Esophagus muscularis mucosa (tissue), 4 donors: ENCODE results near the gene PTPRD. TPM values are rescaled to one million over a fixed set of nuclear protein-coding genes. Genes with fewer than 3 reads are reported as not detected.

Experiments
- DNase-seq: peaks from one replicate; pipeline ENCODE4 v3.0.0-alpha.2; 2017; ENCODE audit errors: extremely low spot score
- H3K27ac ChIP-seq, 4 donors: fragments of 200-600 bp; sonication (generic); replicated peaks in 1 of 4; 1 replicate in 3 of 4; 2 replicates in 1 of 4; pipeline ENCODE4 v1.5.1; 2016 to 2019; ENCODE audit warnings: mild to moderate bottlenecking in 1 of 4
- H3K27me3 ChIP-seq, 4 donors: fragments of 200-600 bp; sonication (generic); one replicate each; pipeline versions ENCODE4 v1.5.1 to v1.6.0; 2016 to 2019
- H3K36me3 ChIP-seq, 4 donors: fragments of 200-600 bp; sonication (generic); one replicate each; pipeline ENCODE4 v1.5.1; 2016 to 2019
- H3K4me1 ChIP-seq, 4 donors: fragments of 200-600 bp; sonication (generic); one replicate each; pipeline ENCODE4 v1.5.1; 2016 to 2019
- H3K4me3 ChIP-seq, 4 donors: fragments of 200-600 bp; sonication (generic); 1 replicate in 2 of 4; 2 replicates in 2 of 4; pipeline ENCODE4 v1.5.1; 2016 to 2019; ENCODE audit warnings: mild to moderate bottlenecking in 4 of 4, moderate library complexity in 1 of 4
- H3K9me3 ChIP-seq, 4 donors: fragments of 200-600 bp; sonication (generic); 1 replicate in 3 of 4; 2 replicates in 1 of 4; pipeline ENCODE4 v1.5.1; 2016 to 2019
- EP300 ChIP-seq: sonication (generic); formaldehyde crosslinking; IDR thresholded peaks from one replicate; pipeline ENCODE4 v1.6.1; 2017; ENCODE audit warnings: antibody characterized with exemption
- POLR2A ChIP-seq: fragments of 450-650 bp; IDR thresholded peaks from one replicate; pipeline ENCODE4 v1.6.1; 2017; ENCODE audit warnings: antibody characterized with exemption, moderate library complexity, mild to moderate bottlenecking, low read depth
- POLR2AphosphoS5 ChIP-seq, 2 donors: sonication (generic); formaldehyde crosslinking; IDR thresholded peaks; one replicate each; pipeline ENCODE4 v1.6.1; 2017; ENCODE audit warnings: antibody characterized with exemption in 2 of 2
- WGBS: methylation state at CpG from one replicate; pipeline ENCODE4 v1.1.5; 2018; 5-methylcytosine and 5-hydroxymethylcytosine counted together
- intact Hi-C: fragments of 100-400 bp; cut with DNase I; formaldehyde crosslinking; loops from one replicate; pipeline ENCODE4 v1.15.1; 2023
- total RNA-seq, 4 donors: library from RNA; depleted of rRNA; stranded (reverse); fragments of >200 nt; gene quantifications; one replicate each; pipeline versions ENCODE4 v1.1.0 to v1.2.1, GENCODE V29; 2016
- TF ChIP-seq, protein P1 (sequence below), 3 experiments: fragments of 200-600 bp in 2 of 3; fragments of 450-650 bp in 1 of 3; sonication (generic) in 2 of 3; IDR thresholded peaks; one replicate each; pipeline ENCODE4 v1.5.1; 2017 to 2019; ENCODE audit warnings: antibody characterized with exemption in 3 of 3, mild to moderate bottlenecking in 2 of 3, moderate library complexity in 1 of 3

Gene PTPRD
- total RNA-seq, 4 donors from 2014 or later = 4.1 to 6.6 (median 5.0) TPM

DNA sequence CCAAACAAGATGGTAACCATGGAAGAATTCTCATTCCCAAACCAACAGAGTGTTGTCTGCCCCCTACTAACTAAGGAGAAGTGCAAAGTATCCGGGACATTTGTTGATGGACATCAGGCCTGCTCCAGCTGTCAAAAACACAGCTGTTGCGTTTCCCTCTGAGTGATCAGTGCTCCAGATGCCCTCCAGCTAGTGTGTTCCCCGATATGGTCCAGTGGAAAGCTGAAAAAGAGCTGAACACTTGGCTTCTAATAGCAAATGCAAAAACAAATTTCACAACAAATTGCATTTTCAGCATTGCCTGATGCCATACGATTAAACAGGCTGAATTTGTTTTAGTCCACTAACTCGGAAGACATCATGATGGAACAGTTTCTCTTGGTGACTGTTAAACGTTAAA, 1398.7 kb downstream of the PTPRD start:
- H3K27me3 ChIP-seq = no peaks in the 10 kb centered on the region
- no peak for DNase-seq
- H3K36me3 ChIP-seq = no peaks in the 10 kb centered on the region
- TF ChIP-seq POLR2AphosphoS5 (IDR thresholded peaks at IDR 0.05) (no peak), POLR2A (no peak), EP300 (no peak)
- TF ChIP-seq, protein P1, sequence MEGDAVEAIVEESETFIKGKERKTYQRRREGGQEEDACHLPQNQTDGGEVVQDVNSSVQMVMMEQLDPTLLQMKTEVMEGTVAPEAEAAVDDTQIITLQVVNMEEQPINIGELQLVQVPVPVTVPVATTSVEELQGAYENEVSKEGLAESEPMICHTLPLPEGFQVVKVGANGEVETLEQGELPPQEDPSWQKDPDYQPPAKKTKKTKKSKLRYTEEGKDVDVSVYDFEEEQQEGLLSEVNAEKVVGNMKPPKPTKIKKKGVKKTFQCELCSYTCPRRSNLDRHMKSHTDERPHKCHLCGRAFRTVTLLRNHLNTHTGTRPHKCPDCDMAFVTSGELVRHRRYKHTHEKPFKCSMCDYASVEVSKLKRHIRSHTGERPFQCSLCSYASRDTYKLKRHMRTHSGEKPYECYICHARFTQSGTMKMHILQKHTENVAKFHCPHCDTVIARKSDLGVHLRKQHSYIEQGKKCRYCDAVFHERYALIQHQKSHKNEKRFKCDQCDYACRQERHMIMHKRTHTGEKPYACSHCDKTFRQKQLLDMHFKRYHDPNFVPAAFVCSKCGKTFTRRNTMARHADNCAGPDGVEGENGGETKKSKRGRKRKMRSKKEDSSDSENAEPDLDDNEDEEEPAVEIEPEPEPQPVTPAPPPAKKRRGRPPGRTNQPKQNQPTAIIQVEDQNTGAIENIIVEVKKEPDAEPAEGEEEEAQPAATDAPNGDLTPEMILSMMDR (IDR thresholded peaks at IDR 0.05) = no peak
- WGBS = 46% methylated on average over 6 of the region's 6 CpGs
- no peaks in the 10 kb centered on the region for H3K4me1 ChIP-seq
- H3K4me3 ChIP-seq = no peak overlapping the region
- intact Hi-C loops = no loop called here
- no peak overlapping the region for H3K27ac ChIP-seq
- H3K9me3 ChIP-seq = no peaks in the 10 kb centered on the region

DNA sequence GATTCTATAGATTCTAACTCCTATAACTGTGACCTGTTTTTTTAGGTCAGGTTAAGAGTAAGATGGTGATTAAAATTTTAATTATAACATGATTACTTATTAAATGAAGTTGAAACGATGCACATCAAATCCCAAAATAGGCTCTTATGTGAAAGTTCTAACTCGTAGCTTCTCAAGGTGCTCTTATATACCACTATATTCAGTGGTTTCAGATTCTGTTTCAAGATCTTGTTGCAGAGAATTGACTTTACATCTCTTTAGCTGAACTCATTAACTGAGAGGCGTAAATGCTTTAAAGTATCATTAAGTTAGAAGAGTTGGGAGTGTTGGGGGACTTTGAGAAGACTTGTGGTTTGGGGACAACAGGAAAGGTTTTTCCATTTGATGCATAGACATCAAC, 1399.8 kb downstream of the PTPRD start:
- intact Hi-C loops = no loop called here
- TF ChIP-seq POLR2AphosphoS5 (IDR thresholded peaks at IDR 0.05) (no peak), EP300 (no peak), POLR2A (no peak)
- TF ChIP-seq, protein P1 (IDR thresholded peaks at IDR 0.05) = no peak
- no peak for DNase-seq
- Histone ChIP-seq H3K27me3 (no peaks in the 10 kb centered on the region), H3K4me1 (no peaks in the 10 kb centered on the region), H3K4me3 (no peak overlapping the region), H3K9me3 (no peaks in the 10 kb centered on the region), H3K27ac (no peak overlapping the region), H3K36me3 (no peaks in the 10 kb centered on the region)
- WGBS = 89% methylated on average over 3 of the region's 3 CpGs

DNA sequence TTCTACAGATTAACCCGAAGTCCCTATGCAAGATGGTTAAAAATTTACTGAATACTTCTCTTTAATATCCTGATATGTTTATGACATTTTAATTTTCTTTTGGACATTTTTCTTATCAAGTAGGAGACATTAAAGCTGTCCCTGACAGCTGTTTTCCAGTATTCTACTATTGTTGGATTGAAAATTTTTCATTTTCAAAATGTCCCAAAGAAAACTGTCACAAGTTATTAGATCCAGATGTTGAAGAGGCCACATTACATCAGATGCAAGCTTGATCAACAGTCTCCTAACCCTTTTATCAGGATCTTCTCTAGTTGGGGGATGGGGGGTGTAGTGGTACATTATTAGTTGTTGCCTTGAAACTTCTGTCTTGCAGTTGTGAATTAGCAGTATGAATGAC, 1410.5 kb downstream of the PTPRD start:
- Histone ChIP-seq H3K9me3 (no peaks in the 10 kb centered on the region), H3K4me3 (no peak overlapping the region), H3K4me1 (no peaks in the 10 kb centered on the region), H3K36me3 (no peaks in the 10 kb centered on the region), H3K27me3 (no peaks in the 10 kb centered on the region), H3K27ac (no peak overlapping the region)
- intact Hi-C loops = no loop called here
- DNase-seq = no peak
- no peak for TF ChIP-seq POLR2A
- TF ChIP-seq, protein P1 (IDR thresholded peaks at IDR 0.05) = no peak
- no peak for TF ChIP-seq EP300
- no peak for TF ChIP-seq POLR2AphosphoS5 (IDR thresholded peaks at IDR 0.05)
- WGBS = 59% methylated on average over 1 of the region's 1 CpG

DNA sequence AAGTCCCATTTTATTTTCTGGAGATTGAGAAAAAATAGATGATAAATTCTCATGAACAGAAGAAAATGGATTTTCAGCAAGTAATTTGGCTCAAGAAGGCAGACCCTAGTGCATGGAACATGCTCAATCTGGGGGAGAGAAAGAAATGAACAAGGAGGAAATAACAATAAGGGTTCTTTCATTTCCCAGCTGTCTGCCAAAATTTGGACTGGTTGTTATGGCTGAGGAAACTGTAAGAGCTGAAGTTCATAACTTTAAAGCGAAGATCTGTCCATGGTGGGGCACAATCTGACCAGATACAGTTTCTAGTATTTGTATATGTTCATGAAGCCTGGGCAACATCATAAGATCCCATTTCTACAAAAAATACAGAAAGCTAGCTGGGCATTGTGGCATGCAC, 1426.7 kb downstream of the PTPRD start:
- Histone ChIP-seq H3K27me3 (no peaks in the 10 kb centered on the region), H3K4me3 (no peak overlapping the region), H3K36me3 (no peaks in the 10 kb centered on the region), H3K9me3 (no peaks in the 10 kb centered on the region), H3K4me1 (peaks cover 0 to 11% (median 5%) of the 10 kb centered on the region in 4 donors), H3K27ac (no peak overlapping the region)
- intact Hi-C loops = no loop called here
- DNase-seq = no peak
- TF ChIP-seq POLR2AphosphoS5 (IDR thresholded peaks at IDR 0.05) = no peak
- TF ChIP-seq POLR2A = no peak
- TF ChIP-seq, protein P1 (IDR thresholded peaks at IDR 0.05) = no peak
- TF ChIP-seq EP300 = no peak
- 28% methylated on average over 1 of the region's 1 CpG for WGBS

DNA sequence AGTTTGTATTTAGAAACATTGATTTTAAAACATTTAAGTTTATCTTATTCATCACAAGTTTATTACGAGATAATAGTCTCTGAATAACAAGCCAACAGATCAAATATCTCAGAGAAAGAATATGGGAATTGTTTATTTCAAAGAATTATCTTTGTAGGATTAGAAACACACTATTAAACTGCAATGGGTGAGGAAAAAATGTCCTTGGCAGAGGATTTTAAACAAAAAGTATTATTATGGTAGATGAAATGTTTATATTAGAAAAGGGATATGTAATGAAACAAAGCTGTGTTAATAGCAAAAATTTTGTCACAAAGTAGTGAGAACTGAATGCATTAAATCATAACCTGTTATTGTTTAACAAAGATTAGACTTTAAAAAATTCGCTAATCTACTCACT, 1430.4 kb downstream of the PTPRD start:
- TF ChIP-seq EP300 (no peak), POLR2A (no peak), POLR2AphosphoS5 (IDR thresholded peaks at IDR 0.05) (no peak)
- TF ChIP-seq, protein P1 (IDR thresholded peaks at IDR 0.05) = no peak
- Histone ChIP-seq H3K4me1 (peaks cover 0 to 11% (median 5%) of the 10 kb centered on the region in 4 donors), H3K9me3 (no peaks in the 10 kb centered on the region), H3K27ac (no peak overlapping the region), H3K4me3 (no peak overlapping the region), H3K27me3 (no peaks in the 10 kb centered on the region), H3K36me3 (no peaks in the 10 kb centered on the region)
- intact Hi-C loops = no loop called here
- 25% methylated on average over 2 of the region's 2 CpGs for WGBS
- DNase-seq = no peak
